Endothelial cell of umbilical vein (primary cell): Measurements from ENCODE around the gene EPS8L2. TPM values are rescaled to one million over a fixed set of nuclear protein-coding genes. Genes with fewer than 3 reads are reported as not detected.

Experiments
- BruUV-seq: library from RNA; stranded (reverse); fragments of 400-500 nt; replicated peaks from 2 replicates; lab custom pipeline; 2021; lab: Mats Ljungman, UMichigan
- CTCF ChIA-PET: fragments of 300-600, 350-600 bp; sonication (Branson Sonifier 250); formaldehyde crosslinking; loops from one replicate; lab custom pipeline; 2021; ENCODE audit warnings: antibody characterized with exemption, inconsistent platforms; lab: Charles Lee
- POLR2A ChIA-PET: fragments of 300-600, 350-600 bp; sonication (Branson Sonifier 250); formaldehyde crosslinking; loops from one replicate; lab custom pipeline; 2021; ENCODE audit warnings: antibody characterized with exemption, inconsistent platforms; lab: Charles Lee
- DNase-seq: peaks from one replicate; pipeline ENCODE4 v3.0.0-alpha.2; 2011; ENCODE audit warnings: low read depth, low spot score
- FAIRE-seq: peaks from 2 replicates; lab custom pipeline; 2011; peaks lifted over from hg19 to GRCh38; lab: Jason Lieb, UNC
- H2AFZ ChIP-seq: 2 replicates; pipeline ENCODE4 v1.6.0; 2012; ENCODE audit warnings: low read depth, low read length, control low read depth, inconsistent platforms
- H3K27ac ChIP-seq: 2 replicates; pipeline ENCODE4 v1.5.1; 2011; ENCODE audit warnings: low read depth, mild to moderate bottlenecking, control low read depth, low read length, moderate library complexity; ENCODE audit not compliant: insufficient read depth
- H3K27me3 ChIP-seq, 2 experiments: 2 replicates each; pipeline versions ENCODE4 v1.6.0 to v1.6.1; 2011; ENCODE audit warnings: low read length in 2 of 2, mixed read lengths in 1 of 2; ENCODE audit not compliant: control insufficient read depth in 2 of 2, insufficient read depth in 2 of 2
- H3K36me3 ChIP-seq, 2 experiments: 2 replicates in 1 of 2; 3 replicates in 1 of 2; pipeline ENCODE4 v1.5.1; 2011; ENCODE audit warnings: low read length in 2 of 2, mild to moderate bottlenecking in 1 of 2, moderate library complexity in 1 of 2; ENCODE audit not compliant: control insufficient read depth in 2 of 2, insufficient read depth in 2 of 2; ENCODE audit errors: extremely low read depth in 1 of 2
- H3K4me1 ChIP-seq: 3 replicates; pipeline ENCODE4 v1.5.1; 2011; ENCODE audit warnings: mild to moderate bottlenecking, low read length; ENCODE audit not compliant: control insufficient read depth, insufficient read depth; ENCODE audit errors: extremely low read depth
- H3K4me2 ChIP-seq: 2 replicates; pipeline ENCODE4 v1.6.1; 2011; ENCODE audit warnings: low read length, control low read depth, mixed read lengths; ENCODE audit not compliant: insufficient read depth
- H3K4me3 ChIP-seq, 3 experiments: fragments of 200-600 bp in 1 of 3; sonication (generic), shearing (Covaris generic) in 1 of 3; replicated peaks in 1 of 3; 2 replicates each; pipeline ENCODE4 v1.5.1; 2011 to 2016; ENCODE audit warnings: control low read depth in 3 of 3, low read length in 3 of 3, mild to moderate bottlenecking in 2 of 3, inconsistent platforms in 1 of 3, low read depth in 1 of 3, moderate library complexity in 1 of 3; ENCODE audit not compliant: insufficient read depth in 1 of 3
- H3K79me2 ChIP-seq: 2 replicates; pipeline ENCODE4 v1.6.0; 2012; ENCODE audit warnings: low read length, inconsistent platforms; ENCODE audit not compliant: control insufficient read depth, insufficient read depth
- H3K9ac ChIP-seq: replicated peaks from 2 replicates; pipeline ENCODE3; 2011; ENCODE audit warnings: low read length, control low read depth; ENCODE audit not compliant: insufficient read depth; ENCODE audit errors: extremely low read depth
- H3K9me1 ChIP-seq: replicated peaks from 3 replicates; pipeline ENCODE4 v1.6.0; 2011; ENCODE audit warnings: mild to moderate bottlenecking, low read length; ENCODE audit not compliant: control insufficient read depth, insufficient read depth; ENCODE audit errors: extremely low read depth
- H3K9me3 ChIP-seq: replicated peaks from 2 replicates; pipeline ENCODE4 v1.5.1; 2012; ENCODE audit warnings: low read length, inconsistent platforms; ENCODE audit not compliant: control insufficient read depth, insufficient read depth
- H4K20me1 ChIP-seq: replicated peaks from 2 replicates; pipeline ENCODE3; 2011; ENCODE audit warnings: mild to moderate bottlenecking, low read length; ENCODE audit not compliant: control insufficient read depth, insufficient read depth; ENCODE audit errors: extremely low read depth
- EZH2 ChIP-seq: IDR thresholded peaks from 2 replicates; pipeline ENCODE4 v1.6.1; 2012; ENCODE audit warnings: borderline replicate concordance, low read depth, mild to moderate bottlenecking, moderate library complexity, low read length, inconsistent platforms; ENCODE audit not compliant: severe bottlenecking
- FOS ChIP-seq: IDR thresholded peaks from 2 replicates; pipeline ENCODE4 v1.6.1; 2011; ENCODE audit warnings: mild to moderate bottlenecking, low read length, moderate library complexity, borderline replicate concordance; ENCODE audit not compliant: insufficient read depth
- GATA2 ChIP-seq: IDR thresholded peaks from 2 replicates; pipeline ENCODE4 v1.7.0; 2011; ENCODE audit warnings: low read depth, mild to moderate bottlenecking, moderate library complexity, mixed read lengths, low read length; ENCODE audit not compliant: insufficient read length, insufficient read depth
- JUN ChIP-seq: IDR thresholded peaks from 2 replicates; pipeline ENCODE4 v1.6.1; 2011; ENCODE audit warnings: borderline replicate concordance, low read depth; ENCODE audit not compliant: insufficient read length, insufficient read depth
- MYC ChIP-seq: IDR thresholded peaks from one replicate; pipeline ENCODE4 v1.6.1; 2011; ENCODE audit warnings: mild to moderate bottlenecking, low read depth, low read length
- POLR2A ChIP-seq: IDR thresholded peaks from 2 replicates; pipeline ENCODE4 v1.6.1; 2012; ENCODE audit warnings: low read depth, mild to moderate bottlenecking, control low read depth, low read length
- POLR2AphosphoS5 ChIP-seq: IDR thresholded peaks from 2 replicates; pipeline ENCODE4 v1.6.1; 2012; ENCODE audit warnings: low read depth, mild to moderate bottlenecking, control low read depth, low read length, moderate library complexity; ENCODE audit not compliant: insufficient read depth
- dilution Hi-C: fragments of 300-500 bp; cut with MboI; formaldehyde crosslinking; loops from one replicate; pipeline ENCODE4 v1.15.0; 2019; ENCODE audit warnings: low sequenced_read_pairs; ENCODE audit not compliant: extremely low pct_ligation_motif_present
- intact Hi-C: fragments of 100-400 bp; cut with micrococcal nuclease; formaldehyde crosslinking; loops from one replicate; pipeline ENCODE4 v1.10.0; 2022
- polyA plus RNA-seq, 4 experiments: library from polyadenylated mRNA; depleted of rRNA in 3 of 4; stranded (reverse) in 3 of 4; unstranded in 1 of 4; fragments of >200 nt; gene quantifications; 2 replicates each; pipeline versions ENCODE4 v1.2.1 to v1.2.3, GENCODE V29; 2011 to 2012; ENCODE audit warnings: missing spikeins in 1 of 4
- total RNA-seq: library from RNA; stranded (reverse); gene quantifications from 2 replicates; pipeline ENCODE4 v1.2.3, GENCODE V29; 2021
- TF ChIP-seq, protein P1 (sequence below), 2 donors: IDR thresholded peaks; 1 replicate in 1 of 2; 2 replicates in 1 of 2; pipeline ENCODE4 v1.5.1; 2011; ENCODE audit warnings: low read length in 2 of 2, mild to moderate bottlenecking in 2 of 2, moderate library complexity in 2 of 2, control low read depth in 1 of 2, inconsistent platforms in 1 of 2, low read depth in 1 of 2; ENCODE audit not compliant: insufficient read depth in 1 of 2; ENCODE audit errors: extremely low read depth in 1 of 2
- TF ChIP-seq, protein P2 (sequence below): IDR thresholded peaks from 2 replicates; pipeline ENCODE4 v1.6.1; 2011; ENCODE audit not compliant: insufficient read depth, insufficient read length

The EPS8L2 gene
- total and polyA plus RNA-seq, 2 donors (not counting 3 experiments of a cell fraction or from before 2014, with no cell fraction given) = 5.2 to 12.5 TPM

DNA sequence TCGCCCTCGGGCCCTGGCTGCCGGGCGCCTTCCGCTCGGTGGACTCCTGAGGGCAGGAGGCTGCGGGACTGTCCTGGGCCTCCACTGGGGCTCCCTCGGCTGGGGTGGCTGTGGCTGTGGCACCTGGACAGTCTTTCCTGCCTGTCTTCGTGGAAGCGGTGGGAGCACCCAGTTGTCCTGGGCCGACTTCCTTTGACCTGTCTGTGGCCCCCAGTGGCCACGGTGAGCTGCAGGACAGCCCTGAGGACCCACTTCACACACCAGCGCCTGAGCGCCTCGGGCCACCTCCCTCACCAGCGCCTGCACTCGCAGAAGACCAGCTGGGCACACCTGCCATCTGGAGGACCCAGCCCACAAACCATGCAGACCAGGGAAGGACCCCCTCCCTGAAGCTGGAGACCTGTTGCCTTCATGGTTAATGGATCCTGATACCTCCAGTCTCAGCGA lies 1.8 kb upstream of the EPS8L2 start:
- H4K20me1 ChIP-seq = no peaks in the 10 kb centered on the region
- ChIA-PET POLR2A (no interaction called here), CTCF (interaction anchor here (0.8 to 1.8 kb wide), 4 partner anchors 9 to 22 kb away, joined by 4 to 10 read pairs (median 6); partner anchors contain the start of genes DEAF1 and TMEM80)
- intact Hi-C loops = no loop called here
- dilution Hi-C loops = no loop called here
- no peaks in the 10 kb centered on the region for H3K9me3 ChIP-seq
- H2AFZ ChIP-seq = no peak overlapping the region
- H3K27me3 ChIP-seq = no peaks in the 10 kb centered on the region
- no peak for DNase-seq
- H3K4me1 ChIP-seq = peaks cover 5% of the 10 kb centered on the region
- BruUV-seq = no TSS peak
- no peak overlapping the region for H3K4me3 ChIP-seq
- H3K4me2 ChIP-seq = no peak overlapping the region
- no peak for FAIRE-seq
- H3K9me1 ChIP-seq = no peaks in the 10 kb centered on the region
- H3K27ac ChIP-seq = no peak overlapping the region
- TF ChIP-seq GATA2 = no peak
- no peak for TF ChIP-seq FOS
- no peak for TF ChIP-seq POLR2A
- no peak for TF ChIP-seq POLR2AphosphoS5
- TF ChIP-seq MYC = no peak
- TF ChIP-seq, protein P1, sequence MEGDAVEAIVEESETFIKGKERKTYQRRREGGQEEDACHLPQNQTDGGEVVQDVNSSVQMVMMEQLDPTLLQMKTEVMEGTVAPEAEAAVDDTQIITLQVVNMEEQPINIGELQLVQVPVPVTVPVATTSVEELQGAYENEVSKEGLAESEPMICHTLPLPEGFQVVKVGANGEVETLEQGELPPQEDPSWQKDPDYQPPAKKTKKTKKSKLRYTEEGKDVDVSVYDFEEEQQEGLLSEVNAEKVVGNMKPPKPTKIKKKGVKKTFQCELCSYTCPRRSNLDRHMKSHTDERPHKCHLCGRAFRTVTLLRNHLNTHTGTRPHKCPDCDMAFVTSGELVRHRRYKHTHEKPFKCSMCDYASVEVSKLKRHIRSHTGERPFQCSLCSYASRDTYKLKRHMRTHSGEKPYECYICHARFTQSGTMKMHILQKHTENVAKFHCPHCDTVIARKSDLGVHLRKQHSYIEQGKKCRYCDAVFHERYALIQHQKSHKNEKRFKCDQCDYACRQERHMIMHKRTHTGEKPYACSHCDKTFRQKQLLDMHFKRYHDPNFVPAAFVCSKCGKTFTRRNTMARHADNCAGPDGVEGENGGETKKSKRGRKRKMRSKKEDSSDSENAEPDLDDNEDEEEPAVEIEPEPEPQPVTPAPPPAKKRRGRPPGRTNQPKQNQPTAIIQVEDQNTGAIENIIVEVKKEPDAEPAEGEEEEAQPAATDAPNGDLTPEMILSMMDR (IDR thresholded peaks at IDR 0.05; ENCODE audit: extremely low read depth in 1 of 2, insufficient read depth in 1 of 2, low read depth in 1 of 2, low read length in 2 of 2) = no peak
- TF ChIP-seq EZH2 = no peak
- TF ChIP-seq JUN = no peak
- TF ChIP-seq, protein P2, sequence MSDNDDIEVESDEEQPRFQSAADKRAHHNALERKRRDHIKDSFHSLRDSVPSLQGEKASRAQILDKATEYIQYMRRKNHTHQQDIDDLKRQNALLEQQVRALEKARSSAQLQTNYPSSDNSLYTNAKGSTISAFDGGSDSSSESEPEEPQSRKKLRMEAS = no peak
- no peaks in the 10 kb centered on the region for H3K36me3 ChIP-seq
- no peaks in the 10 kb centered on the region for H3K79me2 ChIP-seq
- H3K9ac ChIP-seq = no peak overlapping the region
